ENCODE measurements around the gene S100PBP. TPM values are rescaled to one million over a fixed set of nuclear protein-coding genes. Genes with fewer than 3 reads are reported as not detected.
A peak's percentile ranks its signal among the peaks of the same experiment; 100 is the strongest.

The S100PBP gene
- total and polyA plus RNA-seq, 2 of the 13 experiments (the other 11 are each of a cell fraction or from before 2014, with no cell fraction given) = 20.4 to 26.1 TPM

GRCh38 chr1:32886004-32886827, 68.8 kb downstream of the S100PBP start, which contains the start of gene HPCA (continued):
- peak; percentile 94 for TF ChIP-seq ZBED4 (CRISPR knock-in tag; IDR thresholded peaks at IDR 0.05; ENCODE audit: borderline replicate concordance)
- TF ChIP-seq ZNF460 (CRISPR knock-in tag; IDR thresholded peaks at IDR 0.05; ENCODE audit: borderline replicate concordance) = no peak
- peak; percentile 93 for TF ChIP-seq ZNF275 (CRISPR knock-in tag; IDR thresholded peaks at IDR 0.05; ENCODE audit: borderline replicate concordance)
- TF ChIP-seq FUBP1 (CRISPR knock-in tag; IDR thresholded peaks at IDR 0.05; ENCODE audit: borderline replicate concordance) = no peak
- peak; percentile 93 for TF ChIP-seq ZC3H13 (CRISPR knock-in tag; IDR thresholded peaks at IDR 0.05)
- peak; percentile 69; the same call in 1 of the 2 replicates for TF ChIP-seq ZNF670 (CRISPR knock-in tag; IDR thresholded peaks at IDR 0.05; ENCODE audit: borderline replicate concordance)
- TF ChIP-seq HNF1B (CRISPR knock-in tag; IDR thresholded peaks at IDR 0.05) = peak; percentile 69
- TF ChIP-seq KIAA2018 (CRISPR knock-in tag; IDR thresholded peaks at IDR 0.05; ENCODE audit: borderline replicate concordance) = no peak
- TF ChIP-seq EHMT2 (IDR thresholded peaks at IDR 0.05; ENCODE audit: borderline replicate concordance, low read depth, low read length) = peak; percentile 99
